Measurements from ENCODE around the gene PPP1R9B.

GRCh38 chr17:50168319-50168718 lies 17.8 kb upstream of the PPP1R9B start:
- TF ChIP-seq CTCF (IDR thresholded peaks at IDR 0.05) (no peak), POLR2A (IDR thresholded peaks at IDR 0.05) (no peak)
